COLO668 (cell line): Measurements from ENCODE around the gene INSYN1.
"Not testable (repeated sequence)": the region's sequence is repeated elsewhere in the genome, so short reads cannot be mapped to it uniquely, and the experiment has no call there.

Source experiments
- DNase-seq: peaks from one replicate; lab custom pipeline; 2025; ENCODE audit not compliant: unreplicated experiment; lab: John Stamatoyannopoulos, UW

INSYN1 gene

DNA sequence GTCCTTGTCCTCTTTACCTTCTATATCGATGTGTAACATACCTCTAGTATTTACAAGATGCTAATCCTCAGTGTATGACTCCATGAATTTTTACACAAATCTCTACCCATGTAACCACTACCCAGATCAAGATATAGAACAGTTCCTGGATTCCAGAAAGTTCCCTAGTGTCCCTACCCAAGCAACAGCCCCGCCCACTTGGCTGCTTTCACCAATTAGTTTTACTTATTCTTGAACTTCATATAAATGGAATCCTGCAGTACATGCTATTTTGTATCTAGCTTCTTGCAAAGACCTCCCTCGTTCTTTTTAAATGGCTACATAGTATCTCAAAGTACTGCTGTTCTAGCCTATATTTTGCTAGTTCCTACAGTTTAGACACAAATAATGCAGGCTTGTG is 35.9 kb downstream of the INSYN1 start:
- no peak for DNase-seq

- DNase-seq = peak; percentile 23
Observed at GRCh38 chr15:73716417-73716816, 36.7 kb downstream of the INSYN1 start.

GRCh38 chr15:73715417-73715816 is 37.7 kb downstream of the INSYN1 start:
- no peak for DNase-seq

GRCh38 chr15:73714695-73715301 is 38.4 kb downstream of the INSYN1 start:
- DNase-seq = no peak

- no peak for DNase-seq
Observed at GRCh38 chr15:73712107-73712506, 41.0 kb downstream of the INSYN1 start.

GRCh38 chr15:73711526-73711925 is 41.6 kb downstream of the INSYN1 start:
- no peak for DNase-seq

- DNase-seq = no peak
Observed at GRCh38 chr15:73710321-73710720, 42.8 kb downstream of the INSYN1 start.

DNA sequence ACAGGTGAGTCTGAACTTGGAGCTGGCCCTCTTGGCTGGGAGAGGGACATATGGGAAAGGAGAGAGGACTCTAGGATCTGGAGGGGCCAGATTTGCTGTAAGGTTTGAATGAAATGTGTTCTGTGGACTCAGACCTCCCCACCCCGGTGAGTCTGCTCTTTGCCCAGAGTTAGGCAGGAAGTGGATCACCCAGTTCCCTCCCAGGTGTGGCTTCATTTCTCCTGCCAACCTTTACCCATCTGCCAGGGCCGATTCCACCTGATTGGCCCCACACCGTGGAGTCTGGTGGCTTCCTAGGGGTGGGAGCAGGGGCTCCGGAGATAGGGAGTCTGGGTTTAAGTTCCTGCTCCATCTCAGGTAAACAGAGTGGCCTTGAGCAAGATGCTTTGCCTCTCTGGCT is 43.5 kb downstream of the INSYN1 start:
- DNase-seq = no peak

- DNase-seq = no peak
Observed at GRCh38 chr15:73709241-73709640, 43.9 kb downstream of the INSYN1 start.

GRCh38 chr15:73708691-73709090 is 44.5 kb downstream of the INSYN1 start:
- no peak for DNase-seq

- DNase-seq = peak; percentile 64
Observed at GRCh38 chr15:73704869-73705645, 48.1 kb downstream of the INSYN1 start.

DNA sequence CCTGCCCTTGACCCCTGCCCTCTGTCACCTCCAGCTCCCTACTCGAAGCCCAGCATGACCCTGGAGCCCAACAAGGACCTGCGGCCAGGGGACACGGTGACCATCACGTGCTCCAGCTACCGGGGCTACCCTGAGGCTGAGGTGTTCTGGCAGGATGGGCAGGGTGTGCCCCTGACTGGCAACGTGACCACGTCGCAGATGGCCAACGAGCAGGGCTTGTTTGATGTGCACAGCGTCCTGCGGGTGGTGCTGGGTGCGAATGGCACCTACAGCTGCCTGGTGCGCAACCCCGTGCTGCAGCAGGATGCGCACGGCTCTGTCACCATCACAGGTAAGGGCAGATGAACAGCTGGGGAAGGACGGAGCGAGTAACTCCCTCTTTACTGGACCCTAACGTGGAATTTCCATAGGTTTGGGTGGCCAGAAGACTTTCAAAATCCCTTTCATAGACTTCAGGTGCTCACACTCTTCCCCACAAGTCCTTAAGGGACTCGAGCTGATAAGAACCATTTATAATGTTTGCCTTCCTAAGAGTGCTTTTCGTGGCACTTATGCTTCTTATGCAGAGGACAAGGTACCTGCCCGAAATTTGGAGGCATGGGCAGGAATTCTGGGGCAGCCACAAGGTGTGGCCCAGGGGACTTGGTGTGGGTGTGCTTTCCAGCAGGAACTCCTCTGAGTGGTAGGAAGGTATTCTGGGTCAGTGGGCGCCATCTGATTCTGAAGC is 48.8 kb downstream of the INSYN1 start:
- DNase-seq = not testable (repeated sequence)

DNA sequence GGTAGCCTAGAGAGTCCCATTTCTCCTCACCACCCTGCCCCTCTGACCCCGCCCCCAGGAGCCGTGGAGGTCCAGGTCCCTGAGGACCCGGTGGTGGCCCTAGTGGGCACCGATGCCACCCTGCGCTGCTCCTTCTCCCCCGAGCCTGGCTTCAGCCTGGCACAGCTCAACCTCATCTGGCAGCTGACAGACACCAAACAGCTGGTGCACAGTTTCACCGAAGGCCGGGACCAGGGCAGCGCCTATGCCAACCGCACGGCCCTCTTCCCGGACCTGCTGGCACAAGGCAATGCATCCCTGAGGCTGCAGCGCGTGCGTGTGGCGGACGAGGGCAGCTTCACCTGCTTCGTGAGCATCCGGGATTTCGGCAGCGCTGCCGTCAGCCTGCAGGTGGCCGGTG is 49.5 kb downstream of the INSYN1 start:
- not testable (repeated sequence) for DNase-seq

DNA sequence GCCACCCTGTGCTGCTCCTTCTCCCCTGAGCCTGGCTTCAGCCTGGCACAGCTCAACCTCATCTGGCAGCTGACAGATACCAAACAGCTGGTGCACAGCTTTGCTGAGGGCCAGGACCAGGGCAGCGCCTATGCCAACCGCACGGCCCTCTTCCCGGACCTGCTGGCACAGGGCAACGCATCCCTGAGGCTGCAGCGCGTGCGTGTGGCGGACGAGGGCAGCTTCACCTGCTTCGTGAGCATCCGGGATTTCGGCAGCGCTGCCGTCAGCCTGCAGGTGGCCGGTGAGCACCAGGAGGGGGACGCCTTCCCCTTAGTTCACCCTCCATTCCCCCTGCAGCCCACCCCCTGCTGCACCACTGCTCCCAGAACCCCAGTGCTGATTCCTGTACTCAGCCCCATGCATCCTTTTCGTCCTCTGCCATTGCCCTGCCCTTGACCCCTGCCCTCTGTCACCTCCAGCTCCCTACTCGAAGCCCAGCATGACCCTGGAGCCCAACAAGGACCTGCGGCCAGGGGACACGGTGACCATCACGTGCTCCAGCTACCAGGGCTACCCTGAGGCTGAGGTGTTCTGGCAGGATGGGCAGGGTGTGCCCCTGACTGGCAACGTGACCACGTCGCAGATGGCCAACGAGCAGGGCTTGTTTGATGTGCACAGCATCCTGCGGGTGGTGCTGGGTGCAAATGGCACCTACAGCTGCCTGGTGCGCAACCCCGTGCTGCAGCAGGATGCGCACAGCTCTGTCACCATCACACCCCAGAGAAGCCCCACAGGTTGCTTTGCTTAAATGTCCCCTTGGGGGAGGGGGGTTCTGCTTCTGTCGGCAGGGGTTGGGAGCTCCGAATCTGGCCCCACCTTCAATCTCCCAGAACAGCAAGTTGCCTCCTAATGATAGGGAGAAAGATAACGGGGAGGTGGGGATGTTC is 50.6 kb downstream of the INSYN1 start:
- not testable (repeated sequence) for DNase-seq

- DNase-seq = peak; percentile 73
Observed at GRCh38 chr15:73700041-73700842, 52.9 kb downstream of the INSYN1 start.

DNA sequence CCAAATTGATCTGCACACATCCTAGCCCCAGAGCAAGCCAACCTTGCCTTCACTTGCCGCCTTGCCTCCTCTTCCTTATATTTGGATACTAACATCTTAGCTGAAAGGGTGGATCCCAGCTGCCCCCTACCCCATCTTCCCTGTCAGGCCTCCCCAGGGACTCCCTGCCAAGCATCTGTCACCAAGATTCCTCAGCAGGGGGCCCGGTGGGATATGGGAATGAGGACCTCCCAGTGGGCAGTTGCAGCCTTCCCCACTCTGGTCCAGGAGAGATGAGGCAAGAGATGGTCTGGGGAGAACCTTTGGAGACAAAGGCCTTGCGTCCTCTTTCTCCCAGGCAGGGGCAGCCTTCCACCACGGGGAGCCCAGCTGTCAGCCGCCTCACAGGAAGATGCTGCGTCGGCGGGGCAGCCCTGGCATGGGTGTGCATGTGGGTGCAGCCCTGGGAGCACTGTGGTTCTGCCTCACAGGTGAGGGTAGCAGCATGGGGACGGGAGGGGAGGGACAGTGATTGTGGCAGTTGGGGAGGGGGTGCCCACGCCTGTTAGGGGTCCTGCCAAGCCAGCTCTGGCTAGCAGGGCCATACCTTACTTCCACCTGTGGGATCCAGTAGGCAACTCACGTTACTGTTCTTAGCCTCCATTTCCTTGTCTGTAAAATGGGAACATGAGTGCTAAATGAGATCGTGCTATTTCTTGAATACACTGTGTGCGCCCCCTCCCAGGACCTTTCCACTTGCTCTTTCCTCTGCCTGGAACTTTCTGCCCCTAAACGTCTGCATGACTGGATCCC is 53.7 kb downstream of the INSYN1 start:
- DNase-seq = no peak

- peak; percentile 62 for DNase-seq
Observed at GRCh38 chr15:73697033-73697467, 56.1 kb downstream of the INSYN1 start.

- DNase-seq = no peak
Observed at GRCh38 chr15:73696641-73697001, 56.5 kb downstream of the INSYN1 start.
